Ascending aorta (tissue), 2 donors: ENCODE data around the gene KANK4. TPM values are rescaled to one million over a fixed set of nuclear protein-coding genes. Genes with fewer than 3 reads are reported as not detected.

Experiments
- DNase-seq, 2 donors: peaks; one replicate each; pipeline ENCODE4 v3.0.0-alpha.2; 2019; ENCODE audit warnings: low spot score in 2 of 2
- H3K27ac ChIP-seq, 2 donors: fragments of 200-600 bp; sonication (generic); one replicate each; pipeline ENCODE4 v1.5.1; 2016 to 2017; ENCODE audit warnings: mild to moderate bottlenecking in 1 of 2
- H3K27me3 ChIP-seq: fragments of 200-600 bp; sonication (generic); one replicate; pipeline ENCODE4 v1.5.1; 2017
- H3K36me3 ChIP-seq, 2 donors: fragments of 200-600 bp; sonication (generic); one replicate each; pipeline ENCODE4 v1.5.1; 2016
- H3K4me1 ChIP-seq, 2 donors: fragments of 200-600 bp; sonication (generic); one replicate each; pipeline ENCODE4 v1.5.1; 2016 to 2017; ENCODE audit warnings: mild to moderate bottlenecking in 1 of 2
- H3K4me3 ChIP-seq, 2 donors: fragments of 200-600 bp; sonication (generic); one replicate each; pipeline ENCODE4 v1.5.1; 2016 to 2017; ENCODE audit warnings: mild to moderate bottlenecking in 1 of 2
- H3K9me3 ChIP-seq, 2 donors: fragments of 200-600 bp; sonication (generic); one replicate each; pipeline ENCODE4 v1.5.1; 2016
- intact Hi-C: fragments of 100-400 bp; cut with DNase I; formaldehyde crosslinking; loops from one replicate; pipeline ENCODE4 v1.15.1; 2023
- total RNA-seq: library from RNA; depleted of rRNA; stranded (reverse); fragments of >200 nt; gene quantifications from one replicate; pipeline ENCODE4 v1.1.0, GENCODE V29; 2016
- TF ChIP-seq, protein P1 (sequence below), 3 experiments: fragments of 200-600 bp in 2 of 3; fragments of 450-650 bp in 1 of 3; sonication (generic) in 2 of 3; IDR thresholded peaks; one replicate each; pipeline ENCODE4 v1.5.1; 2016 to 2019; ENCODE audit warnings: antibody characterized with exemption in 3 of 3, mild to moderate bottlenecking in 1 of 3, moderate library complexity in 1 of 3

Gene KANK4
- total RNA-seq, 1 donor from 2014 or later = not detected

DNA sequence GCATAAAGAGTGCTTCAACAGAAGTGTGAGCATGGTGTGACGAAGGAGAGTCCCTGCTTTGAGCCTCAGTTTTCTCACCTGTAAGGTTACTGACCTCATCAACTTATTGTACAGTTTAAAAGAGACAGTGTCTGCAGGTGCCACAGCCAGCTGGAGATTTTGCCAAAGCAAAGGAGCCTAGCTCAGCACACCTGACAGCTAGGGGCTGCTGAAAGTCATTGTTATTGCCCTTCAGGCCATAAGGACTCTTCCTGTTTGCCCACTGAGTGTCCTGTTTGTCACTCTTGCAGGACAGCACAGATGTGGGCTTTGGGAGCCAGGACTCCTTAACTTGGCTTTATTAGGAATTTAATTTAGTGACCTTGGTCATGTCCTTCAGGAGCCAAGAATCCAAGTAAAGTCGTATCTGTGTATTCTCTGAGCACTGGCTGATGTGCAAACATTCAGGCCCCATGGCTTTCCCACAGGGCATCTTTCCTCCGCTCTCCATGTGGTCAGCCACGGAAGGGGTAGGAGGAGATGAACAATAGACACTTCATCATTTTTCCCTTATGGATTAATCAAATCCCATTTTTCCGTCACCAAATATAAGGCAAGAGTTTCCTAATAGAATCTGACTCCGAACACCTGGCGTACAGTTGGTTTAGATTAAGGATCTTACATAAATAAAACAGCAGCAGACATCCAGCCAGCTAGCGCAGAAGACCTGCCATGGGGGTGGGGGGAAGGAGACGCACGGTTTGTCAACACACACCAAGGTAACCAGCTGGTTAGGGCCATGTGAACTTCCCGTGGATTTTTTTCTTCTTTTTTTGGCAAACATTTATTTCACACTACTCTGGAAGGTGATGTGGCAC is 43.1 kb upstream of the KANK4 start:
- no peaks in the 10 kb centered on the region for H3K36me3 ChIP-seq
- no peaks in the 10 kb centered on the region for H3K9me3 ChIP-seq
- no peak overlapping the region for H3K4me3 ChIP-seq
- no peak overlapping the region for H3K27ac ChIP-seq
- no peaks in the 10 kb centered on the region for H3K27me3 ChIP-seq
- no peaks in the 10 kb centered on the region for H3K4me1 ChIP-seq
- TF ChIP-seq, protein P1, sequence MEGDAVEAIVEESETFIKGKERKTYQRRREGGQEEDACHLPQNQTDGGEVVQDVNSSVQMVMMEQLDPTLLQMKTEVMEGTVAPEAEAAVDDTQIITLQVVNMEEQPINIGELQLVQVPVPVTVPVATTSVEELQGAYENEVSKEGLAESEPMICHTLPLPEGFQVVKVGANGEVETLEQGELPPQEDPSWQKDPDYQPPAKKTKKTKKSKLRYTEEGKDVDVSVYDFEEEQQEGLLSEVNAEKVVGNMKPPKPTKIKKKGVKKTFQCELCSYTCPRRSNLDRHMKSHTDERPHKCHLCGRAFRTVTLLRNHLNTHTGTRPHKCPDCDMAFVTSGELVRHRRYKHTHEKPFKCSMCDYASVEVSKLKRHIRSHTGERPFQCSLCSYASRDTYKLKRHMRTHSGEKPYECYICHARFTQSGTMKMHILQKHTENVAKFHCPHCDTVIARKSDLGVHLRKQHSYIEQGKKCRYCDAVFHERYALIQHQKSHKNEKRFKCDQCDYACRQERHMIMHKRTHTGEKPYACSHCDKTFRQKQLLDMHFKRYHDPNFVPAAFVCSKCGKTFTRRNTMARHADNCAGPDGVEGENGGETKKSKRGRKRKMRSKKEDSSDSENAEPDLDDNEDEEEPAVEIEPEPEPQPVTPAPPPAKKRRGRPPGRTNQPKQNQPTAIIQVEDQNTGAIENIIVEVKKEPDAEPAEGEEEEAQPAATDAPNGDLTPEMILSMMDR (IDR thresholded peaks at IDR 0.05) = no peak
- no peak for DNase-seq
- intact Hi-C loops = no loop called here

DNA sequence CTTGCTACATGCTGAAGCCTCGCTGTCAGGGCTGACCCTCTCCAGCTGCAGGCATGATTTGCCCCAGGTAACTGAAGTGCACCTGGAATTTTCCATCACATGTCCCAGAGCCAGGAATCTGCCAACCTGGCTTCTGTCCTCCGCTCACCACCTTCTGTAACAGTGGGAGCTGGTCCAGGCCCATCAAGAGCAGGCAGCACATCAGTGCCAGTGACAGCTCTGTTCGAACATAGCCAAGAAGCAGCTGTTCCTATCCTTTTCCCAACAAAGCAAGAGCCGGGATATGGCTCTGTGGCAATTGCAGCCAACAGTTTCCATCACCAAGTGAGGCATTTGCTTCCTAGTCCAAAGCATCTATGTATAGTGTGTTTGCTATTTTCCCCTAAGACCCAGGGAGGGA is 42.2 kb upstream of the KANK4 start:
- intact Hi-C loops = no loop called here

DNA sequence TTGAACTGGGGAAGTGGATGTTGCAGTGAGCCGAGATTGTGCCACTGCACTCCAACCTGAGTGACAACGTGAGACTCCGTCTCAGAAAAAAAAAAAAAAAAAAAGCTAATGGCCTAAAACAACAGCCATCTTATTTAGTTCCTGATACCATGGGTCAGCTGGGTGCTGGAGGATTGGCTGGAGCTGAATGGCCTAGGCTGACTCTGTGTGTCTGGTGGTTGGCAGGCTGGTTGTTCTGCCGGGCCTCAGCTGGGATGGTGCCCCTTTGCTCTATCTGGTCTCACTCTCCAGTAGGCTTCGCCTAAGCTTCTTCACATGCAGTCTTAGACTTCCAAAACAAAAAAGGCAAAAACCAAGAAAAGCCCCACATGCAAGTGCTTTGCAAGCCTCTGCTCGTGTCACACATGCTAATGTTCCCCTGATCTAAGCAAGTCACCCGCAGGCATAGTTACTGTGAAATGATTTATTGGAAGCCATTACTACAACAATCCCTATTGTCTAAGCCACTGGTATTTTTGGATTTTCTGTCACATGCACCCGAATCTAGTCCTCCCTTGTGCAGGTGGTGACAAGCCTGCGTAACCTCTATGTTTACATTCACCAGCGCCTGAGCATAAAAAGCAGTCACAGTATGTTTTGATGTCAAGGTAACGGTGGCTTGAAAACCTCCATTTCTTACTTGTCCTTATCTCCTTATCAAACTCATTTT is 39.6 kb upstream of the KANK4 start:
- no peaks in the 10 kb centered on the region for H3K9me3 ChIP-seq
- intact Hi-C loops = no loop called here
- no peaks in the 10 kb centered on the region for H3K36me3 ChIP-seq
- no peaks in the 10 kb centered on the region for H3K27me3 ChIP-seq
- no peaks in the 10 kb centered on the region for H3K4me1 ChIP-seq
- no peak overlapping the region for H3K4me3 ChIP-seq
- TF ChIP-seq, protein P1 (IDR thresholded peaks at IDR 0.05) = no peak
- DNase-seq = no peak
- no peak overlapping the region for H3K27ac ChIP-seq

More for the DNA sequence above, 42.2 kb upstream of the KANK4 start:
- TF ChIP-seq, protein P1 (IDR thresholded peaks at IDR 0.05) = no peak
- H3K4me1 ChIP-seq = no peaks in the 10 kb centered on the region
- no peak overlapping the region for H3K4me3 ChIP-seq
- no peak overlapping the region for H3K27ac ChIP-seq
- no peak for DNase-seq
- no peaks in the 10 kb centered on the region for H3K9me3 ChIP-seq
- no peaks in the 10 kb centered on the region for H3K27me3 ChIP-seq
- H3K36me3 ChIP-seq = no peaks in the 10 kb centered on the region

DNA sequence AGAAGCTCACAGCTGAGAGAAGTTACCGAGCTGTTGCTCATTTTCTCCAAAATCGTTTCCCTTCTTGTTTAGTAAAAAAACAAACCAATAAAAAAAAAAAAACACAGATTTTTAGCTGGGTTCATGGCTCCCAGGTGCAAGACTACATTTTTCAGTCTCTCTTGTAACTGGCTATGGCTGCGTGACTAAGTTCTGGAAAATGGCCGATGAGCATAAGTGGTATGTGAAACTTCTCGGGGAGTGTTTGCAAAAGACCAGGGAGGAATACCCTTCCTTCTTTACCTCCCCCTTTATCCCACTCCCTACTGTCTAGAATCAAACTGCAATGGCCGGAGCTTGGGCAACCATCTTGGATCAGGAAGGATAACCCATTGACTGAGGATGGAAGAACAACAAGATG is 38.7 kb upstream of the KANK4 start:
- H3K36me3 ChIP-seq = no peaks in the 10 kb centered on the region

DNA sequence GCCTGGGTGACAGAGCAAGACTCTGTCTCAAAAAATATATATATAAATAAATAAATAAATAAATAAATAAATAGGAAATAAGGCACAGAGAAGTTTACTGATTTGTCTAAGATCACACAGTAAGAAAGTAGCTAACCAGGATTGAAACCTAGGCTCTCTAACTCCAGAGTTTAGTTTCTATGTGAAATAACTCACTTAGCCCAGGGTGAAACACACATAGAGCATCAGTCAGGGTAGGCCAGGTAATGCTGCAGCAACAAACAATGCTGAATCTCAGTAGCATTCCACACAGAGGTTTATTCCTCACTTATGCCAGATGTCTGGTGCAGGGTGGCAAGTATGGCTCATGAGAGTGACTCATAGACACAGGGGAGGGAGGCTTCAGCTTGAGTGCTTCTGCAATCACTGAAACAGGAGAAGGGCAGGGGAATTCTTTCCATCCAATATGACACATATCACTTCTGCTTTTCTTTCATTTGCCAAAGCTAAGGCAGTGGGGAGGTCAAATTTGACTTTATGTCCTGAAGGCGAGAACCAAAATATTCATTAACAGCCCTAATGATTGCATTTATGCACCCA is 37.1 kb upstream of the KANK4 start:
- Histone ChIP-seq H3K27ac (no peak overlapping the region), H3K27me3 (no peaks in the 10 kb centered on the region), H3K4me3 (no peak overlapping the region), H3K4me1 (no peaks in the 10 kb centered on the region), H3K36me3 (no peaks in the 10 kb centered on the region), H3K9me3 (no peaks in the 10 kb centered on the region)
- intact Hi-C loops = no loop called here
- no peak for DNase-seq
- TF ChIP-seq, protein P1 (IDR thresholded peaks at IDR 0.05) = no peak

More for the DNA sequence above, 38.7 kb upstream of the KANK4 start:
- H3K4me3 ChIP-seq = no peak overlapping the region
- intact Hi-C loops = no loop called here
- no peak for DNase-seq
- H3K27ac ChIP-seq = no peak overlapping the region
- TF ChIP-seq, protein P1 (IDR thresholded peaks at IDR 0.05) = no peak
- no peaks in the 10 kb centered on the region for H3K9me3 ChIP-seq
- no peaks in the 10 kb centered on the region for H3K4me1 ChIP-seq
- no peaks in the 10 kb centered on the region for H3K27me3 ChIP-seq
